Osteoblast (primary cell): ENCODE measurements around the gene PARP14. TPM values are rescaled to one million over a fixed set of nuclear protein-coding genes. Genes with fewer than 3 reads are reported as not detected.

Experiments
- DNase-seq: peaks from one replicate; pipeline ENCODE4 v3.0.0; 2011; ENCODE audit warnings: low spot score, mixed read lengths; ENCODE audit not compliant: insufficient read length; ENCODE audit errors: missing footprints
- H2AFZ ChIP-seq: 2 replicates; pipeline ENCODE4 v1.6.0; 2011; ENCODE audit warnings: mild to moderate bottlenecking, low read length
- H3K27ac ChIP-seq: 2 replicates; pipeline ENCODE4 v1.5.1; 2011; ENCODE audit warnings: mild to moderate bottlenecking, low read depth, low read length, moderate library complexity
- H3K27me3 ChIP-seq: 2 replicates; pipeline ENCODE4 v1.6.0; 2012; ENCODE audit warnings: mild to moderate bottlenecking, control low read depth, inconsistent platforms, low read length, moderate library complexity; ENCODE audit not compliant: insufficient read depth
- H3K36me3 ChIP-seq: 2 replicates; pipeline ENCODE4 v1.5.1; 2011; ENCODE audit warnings: mild to moderate bottlenecking, low read length, control low read depth, moderate library complexity; ENCODE audit not compliant: insufficient read depth
- H3K4me1 ChIP-seq: 2 replicates; pipeline ENCODE4 v1.5.1; 2011; ENCODE audit warnings: mild to moderate bottlenecking, low read length, control low read depth, moderate library complexity; ENCODE audit not compliant: insufficient read depth
- H3K4me2 ChIP-seq: 2 replicates; pipeline ENCODE4 v1.6.0; 2011; ENCODE audit warnings: mild to moderate bottlenecking, low read length; ENCODE audit not compliant: insufficient read depth
- H3K4me3 ChIP-seq: fragments of 200-600 bp; sonication (generic); 3 replicates; pipeline ENCODE4 v1.5.1; 2012; ENCODE audit warnings: mild to moderate bottlenecking, low read length, inconsistent platforms; ENCODE audit not compliant: insufficient read depth
- H3K79me2 ChIP-seq: 2 replicates; pipeline ENCODE4 v1.6.0; 2012; ENCODE audit warnings: mild to moderate bottlenecking, low read length, control low read depth, inconsistent platforms; ENCODE audit not compliant: insufficient read depth
- H3K9me3 ChIP-seq: 2 replicates; pipeline ENCODE4 v1.5.1; 2011; ENCODE audit warnings: low read depth, low read length, control low read depth
- H4K20me1 ChIP-seq: 2 replicates; pipeline ENCODE4 v1.6.0; 2012; ENCODE audit warnings: mild to moderate bottlenecking, low read length, control low read depth; ENCODE audit not compliant: insufficient read depth
- CTCF ChIP-seq: IDR thresholded peaks from 2 replicates; pipeline ENCODE4 v1.5.1; 2011; ENCODE audit warnings: mild to moderate bottlenecking, low read depth, low read length, moderate library complexity; ENCODE audit errors: extremely low read depth
- total RNA-seq: library from RNA; depleted of rRNA; stranded (reverse); fragments of >200 nt; gene quantifications from 2 replicates; pipeline ENCODE4 v1.2.3, GENCODE V29; 2012

The PARP14 gene
- total RNA-seq, 1 donor: 84.3 TPM

- no peak for TF ChIP-seq CTCF
- Histone ChIP-seq H3K36me3 (no peaks in the 10 kb centered on the region), H3K27me3 (peaks cover 3% of the 10 kb centered on the region), H3K27ac (no peak overlapping the region), H3K9me3 (no peaks in the 10 kb centered on the region), H3K79me2 (no peaks in the 10 kb centered on the region), H3K4me2 (no peak overlapping the region), H2AFZ (no peak overlapping the region), H4K20me1 (no peaks in the 10 kb centered on the region), H3K4me3 (no peak overlapping the region), H3K4me1 (no peaks in the 10 kb centered on the region)
- no peak for DNase-seq
These were observed 20.2 kb upstream of the PARP14 start for GRCh38 chr3:122660297-122660974.

GRCh38 chr3:122661633-122662032, 19.0 kb upstream of the PARP14 start:
- no peaks in the 10 kb centered on the region for H3K79me2 ChIP-seq
- H3K36me3 ChIP-seq: no peaks in the 10 kb centered on the region
- no peak overlapping the region for H3K4me2 ChIP-seq
- peaks cover 3% of the 10 kb centered on the region for H3K27me3 ChIP-seq
- no peaks in the 10 kb centered on the region for H3K4me1 ChIP-seq
- no peak overlapping the region for H3K27ac ChIP-seq
- no peak overlapping the region for H2AFZ ChIP-seq
- no peaks in the 10 kb centered on the region for H4K20me1 ChIP-seq
- no peak overlapping the region for H3K4me3 ChIP-seq
- no peaks in the 10 kb centered on the region for H3K9me3 ChIP-seq
- no peak for DNase-seq
- TF ChIP-seq CTCF: no peak

- no peak for DNase-seq
- Histone ChIP-seq H3K9me3 (no peaks in the 10 kb centered on the region), H2AFZ (no peak overlapping the region), H3K27ac (no peak overlapping the region), H3K27me3 (peaks cover 3% of the 10 kb centered on the region), H4K20me1 (no peaks in the 10 kb centered on the region), H3K79me2 (no peaks in the 10 kb centered on the region), H3K4me2 (no peak overlapping the region), H3K4me3 (no peak overlapping the region), H3K36me3 (no peaks in the 10 kb centered on the region), H3K4me1 (no peaks in the 10 kb centered on the region)
- no peak for TF ChIP-seq CTCF
These were observed 18.1 kb upstream of the PARP14 start for GRCh38 chr3:122662505-122662904.

- H3K4me3 ChIP-seq: no peak overlapping the region
- no peaks in the 10 kb centered on the region for H3K36me3 ChIP-seq
- TF ChIP-seq CTCF: no peak
- H3K4me1 ChIP-seq: peaks cover 12% of the 10 kb centered on the region
- H3K27ac ChIP-seq: no peak overlapping the region
- H4K20me1 ChIP-seq: no peaks in the 10 kb centered on the region
- no peak for DNase-seq
- H3K4me2 ChIP-seq: no peak overlapping the region
- no peaks in the 10 kb centered on the region for H3K79me2 ChIP-seq
- no peaks in the 10 kb centered on the region for H3K27me3 ChIP-seq
- no peaks in the 10 kb centered on the region for H3K9me3 ChIP-seq
- no peak overlapping the region for H2AFZ ChIP-seq
These were observed 15.3 kb upstream of the PARP14 start for GRCh38 chr3:122665226-122665786.
